Lower leg skin (tissue), 3 donors: ENCODE results near the gene FOXL3.

Experiments
- CTCF ChIP-seq, 3 donors: fragments of 450-650 bp; IDR thresholded peaks; one replicate each; pipeline ENCODE4 v1.5.1; 2016; ENCODE audit warnings: antibody characterized with exemption in 3 of 3, mild to moderate bottlenecking in 3 of 3, moderate library complexity in 2 of 3
- POLR2A ChIP-seq, 2 donors: fragments of 450-650 bp; IDR thresholded peaks; one replicate each; pipeline ENCODE4 v1.6.1; 2016 to 2017; ENCODE audit warnings: antibody characterized with exemption in 2 of 2, mild to moderate bottlenecking in 1 of 2, moderate library complexity in 1 of 2

GRCh38 chr7:338295-339061, 48.5 kb downstream of the FOXL3 start:
- TF ChIP-seq CTCF (IDR thresholded peaks at IDR 0.05) = no peak
- TF ChIP-seq POLR2A (IDR thresholded peaks at IDR 0.05) = no peak
